Measurements from ENCODE around the gene ATG7.

The ATG7 gene

DNA sequence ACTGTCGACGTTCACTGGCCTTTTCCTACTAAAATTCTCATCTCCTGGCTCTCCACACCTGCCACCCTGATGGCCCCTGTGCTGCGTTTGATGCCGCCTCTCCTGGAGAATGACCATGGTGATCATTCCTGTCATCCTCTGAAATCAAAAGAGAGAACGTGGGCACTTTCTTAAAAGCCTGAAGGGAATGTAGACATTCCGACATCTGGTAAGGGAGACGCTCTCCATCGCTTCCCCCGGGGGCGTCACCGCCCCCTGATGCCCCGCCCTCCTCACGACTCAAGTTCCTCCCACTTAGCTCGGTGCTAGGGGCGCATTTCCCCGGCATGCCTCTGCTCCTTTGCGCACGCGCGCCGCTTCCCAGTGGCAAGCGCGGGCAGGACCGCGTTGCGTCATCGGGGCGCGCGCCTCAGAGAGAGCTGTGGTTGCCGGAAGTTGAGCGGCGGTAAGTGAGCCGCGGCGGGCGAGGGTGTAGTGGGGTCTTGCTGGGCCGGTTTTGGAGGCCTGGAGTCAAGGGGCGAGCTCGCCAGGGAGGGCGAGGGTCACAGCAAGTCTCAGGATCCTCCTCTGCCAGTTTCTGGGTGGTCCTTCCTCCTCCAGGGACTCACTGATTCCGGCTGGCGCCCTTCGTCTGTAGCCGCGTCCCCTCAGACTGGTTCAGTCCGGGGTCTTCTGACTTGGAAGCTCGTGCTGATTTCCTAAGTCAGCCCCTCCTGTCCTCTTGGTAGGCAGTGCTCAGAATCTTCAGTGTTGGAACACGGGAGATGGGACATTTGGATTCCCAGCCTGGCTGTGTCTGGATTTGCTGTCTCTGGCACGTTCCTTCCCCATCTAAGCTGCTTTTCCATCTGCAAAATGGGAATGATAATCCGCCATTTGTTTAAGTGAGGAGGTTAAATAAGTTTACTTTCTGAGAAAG is at the start of gene ATG7:
Gene ATG7, plus strand, starts transcription at position 412 of the 919 bp plus-strand sequence. CDS start 26,299 bp downstream, outside the sequence.
- DNase-seq (ENCODE audit: low read depth), result peak; percentile 96

DNA sequence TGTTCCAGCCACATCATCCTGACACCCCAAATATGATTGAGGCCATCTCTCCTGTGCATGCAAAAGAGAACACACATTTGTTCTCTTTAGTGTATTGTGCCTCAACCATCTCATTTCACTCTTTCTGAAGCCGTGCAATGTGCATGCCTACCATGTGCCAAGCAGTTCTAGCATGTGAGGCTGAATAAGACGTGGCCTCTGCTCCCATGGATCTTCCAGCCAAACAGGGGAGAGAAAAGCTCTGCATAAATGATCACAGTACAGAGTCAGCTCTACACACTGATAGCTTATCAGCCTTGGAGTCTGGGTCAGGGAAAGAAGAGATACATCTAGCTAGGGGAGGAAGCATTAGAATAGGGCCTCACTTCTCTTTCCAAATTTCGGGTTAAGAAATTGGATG is 48.2 kb upstream of the ATG7 start:
- DNase-seq (ENCODE audit: low read depth), result no peak

GRCh38 chr3:11224870-11225229 is 47.3 kb upstream of the ATG7 start:
- DNase-seq (ENCODE audit: low read depth), result no peak

GRCh38 chr3:11226042-11226370 is 46.2 kb upstream of the ATG7 start:
- no peak for DNase-seq (ENCODE audit: low read depth)

DNA sequence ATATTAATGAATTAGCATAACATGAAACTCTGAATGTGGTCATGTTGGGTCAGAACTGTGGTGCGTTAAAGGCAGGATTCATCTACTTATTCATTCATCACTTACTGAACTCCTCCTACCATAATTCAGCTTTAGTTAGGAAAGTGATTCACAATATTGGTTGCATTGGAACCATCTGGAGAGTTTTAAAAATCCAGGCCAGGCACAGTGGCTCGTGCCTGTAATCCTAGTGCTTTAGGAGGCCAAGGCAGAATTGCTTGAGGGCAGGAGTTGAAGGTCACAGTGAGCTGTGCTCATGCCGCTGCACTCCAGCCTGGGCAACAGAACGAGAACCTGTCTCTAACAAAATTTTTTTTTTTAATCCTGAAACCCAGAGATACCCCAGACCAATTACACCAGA is 44.2 kb upstream of the ATG7 start:
- DNase-seq (ENCODE audit: low read depth), result no peak

- DNase-seq (ENCODE audit: low read depth), result no peak
Observed at GRCh38 chr3:11230125-11230524, 42.1 kb upstream of the ATG7 start.

DNA sequence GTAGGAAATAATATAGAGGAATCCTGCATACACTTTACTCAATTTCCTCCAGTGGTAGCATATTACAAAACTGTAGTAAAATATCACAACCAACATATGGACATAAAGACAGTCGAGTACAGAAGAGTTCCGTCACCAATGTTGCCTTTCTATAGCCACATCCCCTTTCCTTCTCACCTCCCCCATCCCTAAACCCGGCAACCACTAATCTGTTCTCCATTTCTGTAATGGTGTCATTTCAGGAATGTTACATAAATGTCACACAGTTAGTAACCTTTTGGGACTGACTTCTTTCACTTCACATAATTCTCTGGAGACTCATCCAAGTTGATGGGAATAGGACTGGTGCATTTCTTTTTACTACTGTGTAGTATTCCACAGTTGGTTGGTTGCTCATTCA is 41.4 kb upstream of the ATG7 start:
- DNase-seq (ENCODE audit: low read depth), result no peak

DNA sequence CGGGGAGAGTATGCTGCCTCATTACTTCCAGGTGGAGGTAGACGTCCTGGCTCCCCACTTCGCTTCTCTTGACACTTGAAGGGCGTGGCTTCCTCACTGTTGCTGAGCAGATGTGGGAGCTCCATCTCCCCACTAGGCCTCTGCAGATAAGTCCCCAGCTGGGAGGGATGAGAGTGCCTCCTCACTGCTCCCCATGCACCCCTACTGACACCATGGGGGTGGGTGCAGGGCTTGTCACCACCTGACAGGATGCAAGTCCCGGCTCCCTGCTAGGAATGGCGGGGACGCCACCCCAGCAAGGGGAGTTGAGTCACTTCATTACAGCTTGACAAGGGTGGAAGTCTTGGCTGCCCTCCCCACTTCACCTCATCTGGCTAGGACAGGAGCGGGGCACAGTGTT is 36.8 kb upstream of the ATG7 start:
- no peak for DNase-seq (ENCODE audit: low read depth)

DNA sequence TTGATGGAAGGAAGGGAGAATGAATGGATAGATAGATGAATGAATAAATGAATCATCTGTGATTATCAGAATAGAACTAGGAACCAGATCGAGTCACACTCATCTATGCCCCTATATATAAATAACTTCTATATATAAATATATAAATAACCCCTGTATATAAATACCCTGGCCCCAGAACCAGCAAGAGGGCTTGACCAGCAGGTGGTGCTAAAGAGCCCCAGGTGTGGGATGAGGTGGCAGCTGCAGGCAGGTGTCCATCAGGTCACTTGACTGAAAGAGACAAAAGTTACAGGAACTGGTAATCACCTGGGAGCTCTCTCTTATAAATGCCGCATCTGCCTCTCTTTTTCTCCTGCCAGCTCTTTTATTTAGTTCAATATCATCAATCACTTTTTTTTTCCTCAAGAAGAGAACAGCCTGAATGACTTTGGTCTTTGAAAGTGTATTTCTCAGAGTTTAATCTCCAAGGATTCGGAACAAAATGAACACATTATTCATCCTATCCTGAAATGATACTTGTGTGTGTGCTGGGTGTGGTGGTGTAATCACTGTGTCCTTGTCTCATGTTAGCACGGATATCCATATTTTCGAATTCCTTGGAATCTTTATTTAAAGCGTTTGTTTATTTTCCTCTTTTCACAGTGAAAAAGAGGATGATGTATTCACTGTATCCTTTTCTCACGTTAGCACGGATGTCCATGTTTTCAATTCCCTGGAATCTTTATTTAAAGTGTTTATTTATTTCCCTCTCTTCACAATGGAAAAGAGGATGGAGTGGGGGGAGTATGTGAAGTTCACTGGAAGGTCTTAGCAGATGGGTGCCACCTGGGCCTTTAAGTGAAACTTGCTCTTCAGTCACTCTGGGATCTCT is 35.4 kb upstream of the ATG7 start:
- peak; percentile 70 for DNase-seq (ENCODE audit: low read depth)

GRCh38 chr3:11238060-11238459 is 34.1 kb upstream of the ATG7 start:
- no peak for DNase-seq (ENCODE audit: low read depth)

GRCh38 chr3:11238880-11239279 is 33.3 kb upstream of the ATG7 start:
- DNase-seq (ENCODE audit: low read depth), result no peak

- no peak for DNase-seq (ENCODE audit: low read depth)
Observed at GRCh38 chr3:11239796-11240195, 32.4 kb upstream of the ATG7 start.

DNA sequence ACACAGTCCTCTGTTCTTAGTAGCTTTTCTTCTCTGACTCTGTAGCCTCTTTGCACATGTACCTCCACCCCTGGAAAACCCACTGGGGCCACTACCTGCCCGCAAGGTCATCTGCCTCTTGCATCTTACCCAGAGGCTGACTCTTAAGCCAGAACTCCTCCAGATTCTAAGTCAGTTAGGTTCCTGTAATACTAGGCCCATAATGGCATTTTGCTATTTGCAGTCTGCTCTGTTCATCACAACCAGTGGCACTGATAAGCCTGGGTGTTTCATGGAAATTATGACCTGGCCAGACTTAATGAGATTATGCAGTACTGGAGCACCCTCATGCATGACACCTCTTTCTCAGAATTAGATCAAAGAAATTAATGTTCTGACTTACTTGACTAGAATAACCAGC is 31.7 kb upstream of the ATG7 start:
- peak; percentile 15 for DNase-seq (ENCODE audit: low read depth)

DNA sequence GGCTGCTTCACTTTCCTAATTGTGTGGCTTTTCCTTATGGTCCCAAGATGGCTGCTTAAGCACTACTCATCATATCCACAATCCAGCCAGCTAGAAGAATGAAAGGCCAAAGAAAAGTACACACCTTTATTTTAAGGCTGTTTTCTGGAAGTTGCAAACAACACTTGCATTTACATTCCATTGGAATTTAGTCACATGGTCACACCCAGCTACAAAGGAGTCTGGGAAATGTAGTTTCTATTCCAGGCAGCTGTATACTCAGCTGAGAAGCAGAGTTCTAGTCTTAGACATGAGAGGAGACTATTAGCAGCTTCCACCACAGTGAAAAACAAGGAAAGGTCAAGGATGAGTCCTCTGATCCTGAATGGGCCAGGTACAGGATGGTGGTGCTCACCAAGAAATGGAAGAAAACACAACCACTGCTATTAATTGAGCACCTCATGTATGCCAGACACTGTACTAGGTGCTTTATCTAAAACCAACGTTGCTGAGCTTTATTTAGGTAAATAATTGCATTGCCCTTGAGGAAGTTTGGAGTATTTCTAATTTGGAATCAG is 28.0 kb upstream of the ATG7 start:
- no peak for DNase-seq (ENCODE audit: low read depth)

- no peak for DNase-seq (ENCODE audit: low read depth)
Observed at GRCh38 chr3:11245276-11245675, 26.9 kb upstream of the ATG7 start.

GRCh38 chr3:11245827-11246662 is 26.2 kb upstream of the ATG7 start:
- no peak for DNase-seq (ENCODE audit: low read depth)

DNA sequence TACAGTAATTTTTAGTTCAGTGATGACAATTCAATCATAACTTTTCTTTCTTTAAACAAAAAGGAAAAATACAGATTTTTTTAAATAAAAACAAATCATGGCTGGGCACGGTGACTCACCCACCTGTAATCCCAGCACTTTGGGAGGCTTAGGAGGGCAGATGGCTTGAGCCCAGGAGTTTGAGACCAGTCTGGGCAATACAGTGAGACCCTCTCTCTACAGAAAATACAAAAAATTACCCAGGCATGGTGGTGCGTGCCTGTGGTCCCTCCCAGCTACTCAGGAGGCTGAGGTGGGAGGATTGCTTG is 25.6 kb upstream of the ATG7 start:
- no peak for DNase-seq (ENCODE audit: low read depth)

- DNase-seq (ENCODE audit: low read depth), result no peak
Observed at GRCh38 chr3:11247362-11247761, 24.8 kb upstream of the ATG7 start.

DNA sequence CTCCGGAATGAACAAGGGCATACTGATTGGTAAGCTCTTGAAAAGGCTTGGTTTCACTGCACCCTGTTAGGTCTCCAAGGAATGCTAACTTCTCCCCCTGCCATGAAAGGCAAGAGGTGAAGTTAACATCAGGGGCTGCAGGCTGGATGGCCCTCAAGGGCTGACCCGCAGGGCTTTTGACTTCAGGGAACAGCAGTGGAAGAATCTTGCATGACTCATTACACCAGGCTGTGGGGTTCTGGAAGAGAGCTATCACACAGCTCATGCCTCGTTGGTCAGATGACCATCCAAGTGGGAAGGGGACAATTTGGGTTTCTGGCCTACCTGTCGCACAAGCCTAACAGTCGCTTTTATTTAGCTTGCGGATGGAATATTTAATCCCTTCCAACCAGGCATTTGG is 23.6 kb upstream of the ATG7 start:
- DNase-seq (ENCODE audit: low read depth), result no peak

DNA sequence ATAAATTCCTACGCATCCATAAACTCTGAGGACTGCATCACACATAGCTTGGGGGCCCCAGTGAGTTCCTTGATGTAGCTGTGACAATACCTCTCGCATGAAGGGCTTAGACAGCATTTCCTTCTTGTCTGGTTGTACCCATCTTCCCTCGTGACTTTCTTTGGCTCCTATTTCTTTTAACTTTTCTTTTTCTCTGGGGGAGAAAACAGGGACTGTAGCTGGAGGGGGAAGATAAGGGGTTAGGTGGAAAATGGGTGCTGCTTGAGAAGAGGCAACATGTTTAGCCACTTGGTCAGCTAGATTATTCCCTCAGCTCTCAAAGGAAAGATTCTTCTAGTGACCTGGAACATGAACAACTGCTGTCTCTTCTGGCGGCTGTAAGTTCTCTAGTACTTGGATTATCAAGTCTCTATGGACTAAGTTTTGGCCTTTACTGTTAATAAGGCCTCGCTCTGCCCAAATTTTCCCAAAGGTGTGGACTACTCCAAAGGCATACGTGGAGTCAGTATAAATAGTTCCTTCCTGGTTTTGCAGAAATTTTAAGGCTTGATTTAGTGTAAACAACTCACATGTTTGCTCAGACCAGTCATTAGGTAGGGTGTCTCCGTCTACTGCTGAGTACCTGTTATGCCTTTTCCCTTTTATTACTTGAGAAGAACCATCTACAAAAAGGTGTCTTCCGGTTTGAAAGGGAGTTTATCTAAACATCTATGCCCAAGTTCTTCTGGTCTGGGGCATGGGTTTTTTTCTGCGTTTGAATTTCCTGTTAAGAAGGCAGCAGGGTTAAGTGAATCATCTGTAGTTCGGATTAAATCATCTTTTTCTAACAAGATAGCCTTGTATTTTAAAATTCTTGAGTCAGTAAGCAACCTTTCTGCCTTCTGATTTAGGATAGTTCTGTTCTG is 21.0 kb upstream of the ATG7 start:
- DNase-seq (ENCODE audit: low read depth), result no peak

GRCh38 chr3:11251807-11252176 is 20.4 kb upstream of the ATG7 start:
- DNase-seq (ENCODE audit: low read depth), result no peak
